Stomach (tissue), 9 donors: ENCODE measurements around the gene SNORC. TPM values are rescaled to one million over a fixed set of nuclear protein-coding genes. Genes with fewer than 3 reads are reported as not detected.

ENCODE experiments used
- DNase-seq, 2 donors: peaks; one replicate each; pipeline versions ENCODE4 v3.0.0 to v3.0.0-alpha.2; 2013 to 2019
- H3K27ac ChIP-seq, 5 donors: fragments of 200-600 bp in 4 of 5; sonication (generic) in 4 of 5; one replicate each; pipeline ENCODE4 v1.5.1; 2013 to 2019; ENCODE audit warnings: mild to moderate bottlenecking in 1 of 5, moderate library complexity in 1 of 5
- H3K27me3 ChIP-seq, 3 donors: fragments of 200-600 bp; sonication (generic); one replicate each; pipeline ENCODE4 v1.5.1; 2017 to 2019; ENCODE audit warnings: mixed run types in 1 of 3
- H3K36me3 ChIP-seq, 4 donors: fragments of 200-600 bp; sonication (generic); 1 replicate in 3 of 4; 2 replicates in 1 of 4; pipeline ENCODE4 v1.5.1; 2016 to 2019
- H3K4me1 ChIP-seq, 4 donors: fragments of 200-600 bp; sonication (generic); one replicate each; pipeline ENCODE4 v1.5.1; 2016 to 2019
- H3K4me3 ChIP-seq, 4 donors: fragments of 200-600 bp; sonication (generic) in 3 of 4; one replicate each; pipeline ENCODE4 v1.5.1; 2016 to 2019; ENCODE audit warnings: mild to moderate bottlenecking in 1 of 4
- H3K9me3 ChIP-seq, 4 donors: fragments of 200-600 bp; sonication (generic); one replicate each; pipeline ENCODE4 v1.5.1; 2016 to 2019
- CTCF ChIP-seq, 7 experiments: fragments of 450-650 bp in 4 of 7; fragments of 200-600 bp in 3 of 7; sonication (generic) in 3 of 7; IDR thresholded peaks; one replicate each; pipeline ENCODE4 v1.5.1; 2016 to 2019; ENCODE audit warnings: antibody characterized with exemption in 7 of 7, control low read depth in 2 of 7, mild to moderate bottlenecking in 1 of 7
- EP300 ChIP-seq: sonication (generic); formaldehyde crosslinking; IDR thresholded peaks from one replicate; pipeline ENCODE4 v1.6.1; 2017; ENCODE audit warnings: antibody characterized with exemption
- POLR2A ChIP-seq, 4 donors: fragments of 450-650 bp; IDR thresholded peaks; one replicate each; pipeline ENCODE4 v1.6.1; 2016; ENCODE audit warnings: antibody characterized with exemption in 4 of 4, control low read depth in 2 of 4, mild to moderate bottlenecking in 1 of 4, moderate library complexity in 1 of 4
- POLR2AphosphoS5 ChIP-seq, 3 donors: sonication (generic); formaldehyde crosslinking; IDR thresholded peaks; one replicate each; pipeline ENCODE4 v1.6.1; 2016; ENCODE audit warnings: antibody characterized with exemption in 3 of 3
- WGBS, 5 donors: extraction: QIAGEN DNeasy Blood & Tissue Kit in 3 of 5; methylation state at CpG; one replicate each; pipeline versions ENCODE4 v1.1.5 to v1.1.7; 2013 to 2018; 5-methylcytosine and 5-hydroxymethylcytosine counted together
- intact Hi-C: fragments of 100-400 bp; cut with DNase I; formaldehyde crosslinking; loops from one replicate; pipeline ENCODE4 v1.15.1; 2023; ENCODE audit warnings: low total_unique reads
- polyA plus RNA-seq, 3 donors: library from polyadenylated mRNA; stranded (reverse); fragments of 200-250 nt; gene quantifications; one replicate each; pipeline ENCODE4 v1.2.3, GENCODE V29; 2013
- total RNA-seq, 5 donors: library from RNA; depleted of rRNA; stranded (reverse); fragments of >200 nt; gene quantifications; one replicate each; pipeline versions ENCODE4 v1.1.0 to v1.2.3, GENCODE V29; 2014 to 2016
- donor health status: healthy with polysubstance abuse.
- donor health status: Bipolar disorder and iron deficiency.
- donor health status: healthy.

SNORC gene
- total and polyA plus RNA-seq, 8 donors: 0.55 to 23.8 (median 6.3) TPM; not detected in 1

- DNase-seq: no peak
- TF ChIP-seq EP300: no peak
- no peak for TF ChIP-seq POLR2A (IDR thresholded peaks at IDR 0.05)
- no peak for TF ChIP-seq CTCF (IDR thresholded peaks at IDR 0.05)
- TF ChIP-seq POLR2AphosphoS5 (IDR thresholded peaks at IDR 0.05): no peak
- H3K4me3 ChIP-seq: no peak overlapping the region
- H3K27ac ChIP-seq: no peak overlapping the region
- no peaks in the 10 kb centered on the region for H3K36me3 ChIP-seq
- H3K4me1 ChIP-seq: peaks cover 11 to 29% (median 15%) of the 10 kb centered on the region in 4 donors
- H3K9me3 ChIP-seq: no peaks in the 10 kb centered on the region
- 79 to 92% (median 85%) methylated on average over 14 to 15 of the region's 15 CpGs for WGBS, 5 donors
- intact Hi-C loops: no loop called here
- peaks cover 0 to 21% (median 12%) of the 10 kb centered on the region in 3 donors for H3K27me3 ChIP-seq
Measured at GRCh38 chr2:232871418-232871834, 1.4 kb downstream of the SNORC start.

DNA sequence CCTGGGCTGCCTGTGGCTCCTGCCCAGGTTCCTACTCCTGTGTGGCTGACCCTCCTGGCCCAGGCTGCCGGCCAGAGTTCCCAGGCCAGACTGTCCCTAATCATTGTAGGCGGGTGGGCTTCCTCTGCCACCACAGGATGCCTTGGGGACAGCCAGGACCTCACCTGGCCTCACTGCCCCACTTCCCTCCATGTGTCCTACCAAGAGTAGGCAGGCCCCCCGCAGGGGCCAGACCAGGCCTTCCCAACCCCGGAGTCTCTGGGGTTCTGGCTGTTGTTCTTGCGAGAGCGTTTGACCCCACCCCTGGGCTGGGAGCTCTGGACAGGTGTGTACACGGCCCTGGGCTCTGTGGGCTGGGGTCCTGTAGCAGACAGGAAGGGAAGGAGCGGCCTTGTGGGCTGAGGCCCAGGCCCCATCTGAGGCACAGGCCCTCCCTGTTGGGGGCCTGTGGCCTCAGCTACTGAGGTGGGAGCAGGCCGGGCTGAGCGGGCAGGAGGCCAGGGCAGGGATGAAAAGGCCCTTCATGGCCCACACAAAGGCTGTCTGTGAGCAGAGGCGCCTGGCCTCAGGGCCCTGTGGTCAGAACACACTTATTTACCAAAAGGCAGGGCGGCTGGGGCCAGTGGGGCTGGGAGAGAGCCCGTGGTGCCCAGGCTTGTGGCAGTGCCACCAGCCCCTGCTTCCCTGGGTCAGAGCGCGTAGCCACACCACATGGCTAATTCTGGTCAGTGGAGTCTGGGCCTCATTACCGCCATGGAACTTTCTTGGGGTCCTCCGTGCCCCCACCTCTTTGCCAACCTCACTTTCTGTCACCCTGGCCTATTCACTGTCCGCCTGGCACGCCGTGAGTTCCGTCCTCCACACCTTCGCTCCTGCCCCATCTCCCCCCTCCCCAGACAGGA lies 2.0 kb downstream of the SNORC start:
- no peaks in the 10 kb centered on the region for H3K36me3 ChIP-seq
- no peaks in the 10 kb centered on the region for H3K9me3 ChIP-seq
- TF ChIP-seq EP300: no peak
- no peak for TF ChIP-seq CTCF (IDR thresholded peaks at IDR 0.05)
- no peak for TF ChIP-seq POLR2AphosphoS5 (IDR thresholded peaks at IDR 0.05)
- TF ChIP-seq POLR2A (IDR thresholded peaks at IDR 0.05): no peak
- intact Hi-C loops: no loop called here
- peaks cover 0 to 27% (median 18%) of the 10 kb centered on the region in 3 donors for H3K27me3 ChIP-seq
- no peak overlapping the region for H3K4me3 ChIP-seq
- H3K27ac ChIP-seq: no peak overlapping the region
- 83 to 87% (median 85%) methylated on average over 18 to 22 of the region's 22 CpGs for WGBS, 5 donors
- DNase-seq: peak in 1 of 2 donors; percentile 56
- H3K4me1 ChIP-seq: peaks cover 17 to 35% (median 22%) of the 10 kb centered on the region in 4 donors

GRCh38 chr2:232872826-232873225 lies 2.8 kb downstream of the SNORC start:
- Histone ChIP-seq H3K36me3 (no peaks in the 10 kb centered on the region), H3K9me3 (no peaks in the 10 kb centered on the region), H3K4me3 (no peak overlapping the region), H3K27me3 (peaks cover 0 to 35% (median 24%) of the 10 kb centered on the region in 3 donors), H3K27ac (no peak overlapping the region), H3K4me1 (peaks cover 17 to 37% (median 22%) of the 10 kb centered on the region in 4 donors)
- no peak for TF ChIP-seq EP300
- TF ChIP-seq POLR2A (IDR thresholded peaks at IDR 0.05): no peak
- no peak for TF ChIP-seq POLR2AphosphoS5 (IDR thresholded peaks at IDR 0.05)
- no peak for TF ChIP-seq CTCF (IDR thresholded peaks at IDR 0.05)
- 85 to 97% (median 89%) methylated on average over 7 to 9 of the region's 9 CpGs for WGBS, 5 donors
- DNase-seq: peak in 1 of 2 donors; percentile 18
- intact Hi-C loops: no loop called here

GRCh38 chr2:232873292-232873908 lies 3.3 kb downstream of the SNORC start:
- intact Hi-C loops: no loop called here
- DNase-seq: no peak
- 77 to 94% (median 93%) methylated on average over 6 to 14 of the region's 14 CpGs for WGBS, 5 donors

More at GRCh38 chr2:232873292-232873908, 3.3 kb downstream of the SNORC start:
- Histone ChIP-seq H3K36me3 (no peaks in the 10 kb centered on the region), H3K4me3 (no peak overlapping the region), H3K4me1 (peaks cover 17 to 37% (median 22%) of the 10 kb centered on the region in 4 donors), H3K27me3 (peaks cover 0 to 35% (median 24%) of the 10 kb centered on the region in 3 donors), H3K27ac (peak overlapping the region in 1 of 5 donors; percentile 40), H3K9me3 (no peaks in the 10 kb centered on the region)
- TF ChIP-seq POLR2AphosphoS5 (IDR thresholded peaks at IDR 0.05) (no peak), CTCF (IDR thresholded peaks at IDR 0.05) (no peak), POLR2A (IDR thresholded peaks at IDR 0.05) (no peak), EP300 (no peak)
